ENCODE data around the gene TNFAIP8L3. TPM values are rescaled to one million over a fixed set of nuclear protein-coding genes. Genes with fewer than 3 reads are reported as not detected.
"Not testable (repeated sequence)": the region's sequence is repeated elsewhere in the genome, so short reads cannot be mapped to it uniquely, and the experiment has no call there.

TNFAIP8L3 gene
- total RNA-seq (2014; rRNA removed; shearing (Covaris generic); ENCODE audit: low replicate concordance), result not detected in 2 replicates

DNA sequence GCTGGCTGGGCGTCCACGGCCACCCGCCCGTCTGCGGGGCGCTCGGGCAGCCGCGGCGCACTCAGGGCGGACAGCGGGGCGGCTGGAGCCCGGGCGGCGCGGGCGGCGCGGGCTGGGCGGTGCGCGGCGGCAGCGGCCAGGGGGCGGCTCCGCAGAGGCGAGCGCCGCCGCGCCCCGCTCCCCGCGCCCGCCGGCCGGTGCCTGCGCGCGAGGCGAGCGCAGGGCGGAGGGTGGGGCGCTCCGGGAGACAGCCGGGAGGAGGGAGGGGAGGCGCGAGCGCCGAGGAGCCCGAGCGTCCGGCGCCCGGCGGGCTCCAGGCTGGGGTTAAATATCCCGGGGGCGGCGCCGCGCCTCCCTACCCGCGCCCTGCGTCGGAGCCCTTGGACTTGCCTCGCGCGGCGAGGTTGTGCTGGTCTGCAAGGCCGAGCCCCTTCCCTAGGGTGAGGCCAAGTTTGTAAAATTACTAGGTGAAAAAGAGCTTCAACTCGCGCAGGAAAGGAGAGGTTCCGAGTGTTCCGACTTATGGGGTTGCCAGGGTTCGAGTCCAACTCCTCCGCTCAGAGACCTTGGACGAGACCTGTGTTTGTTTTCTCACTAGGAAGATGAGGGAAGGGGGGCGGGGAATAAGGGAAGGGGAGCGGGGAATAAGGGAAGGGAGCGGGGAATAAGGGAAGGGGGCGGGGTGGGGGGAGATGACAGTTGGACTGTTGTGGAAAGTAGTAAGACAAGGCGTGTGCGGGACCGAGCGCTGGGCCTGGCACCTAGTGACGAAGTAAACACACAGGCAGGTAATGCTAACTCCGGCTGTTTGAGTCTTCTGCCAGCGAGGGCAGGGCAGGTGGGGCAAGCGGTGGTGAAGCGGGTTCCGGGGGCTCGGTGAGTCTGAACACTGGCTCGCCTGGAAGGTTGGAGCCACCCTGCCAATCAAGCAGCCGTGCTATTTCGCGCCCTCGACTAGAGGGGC is at the start of gene TNFAIP8L3:
Gene TNFAIP8L3 (minus strand): TSS at position 301 of the 964 bp plus-strand sequence. CDS start 311 bp downstream, outside the sequence.
- H4K20me1 ChIP-seq (ENCODE audit: insufficient read depth, low read depth, low read length), result no peaks in the 10 kb centered on the region
- no peaks in the 10 kb centered on the region for H3K9me2 ChIP-seq (replicated peaks; ENCODE audit: insufficient read depth, low read length)
- H3K36me3 ChIP-seq (ENCODE audit: insufficient read depth, low read length), result no peaks in the 10 kb centered on the region
- H3K27ac ChIP-seq (ENCODE audit: low read length), result no peak within 1 kb of the TSS
- H2AFZ ChIP-seq (ENCODE audit: low read length), result no peak within 1 kb of the TSS
- no peak within 1 kb of the TSS for H3K4me3 ChIP-seq (ENCODE audit: low read length)
- H3K9ac ChIP-seq (ENCODE audit: low read length), result no peak within 1 kb of the TSS
- no peaks in the 10 kb centered on the region for H3K79me2 ChIP-seq (ENCODE audit: low read length)
- no peak for DNase-seq
- no peaks in the 10 kb centered on the region for H3K4me1 ChIP-seq (ENCODE audit: low read length)
- H3K27me3 ChIP-seq (ENCODE audit: low read length), result no peaks in the 10 kb centered on the region
- H3K4me2 ChIP-seq (ENCODE audit: low read depth, low read length, poor library complexity, severe bottlenecking), result no peak within 1 kb of the TSS
- H3K9me3 ChIP-seq (ENCODE audit: low read length), result no peaks in the 10 kb centered on the region

GRCh38 chr15:51144021-51144532 is 49.4 kb upstream of the TNFAIP8L3 start:
- Histone ChIP-seq H3K36me3 (ENCODE audit: insufficient read depth, low read length) (no peaks in the 10 kb centered on the region), H2AFZ (ENCODE audit: low read length) (no peak overlapping the region), H4K20me1 (ENCODE audit: insufficient read depth, low read depth, low read length) (no peaks in the 10 kb centered on the region), H3K27me3 (ENCODE audit: low read length) (no peaks in the 10 kb centered on the region), H3K9me2 (replicated peaks; ENCODE audit: insufficient read depth, low read length) (no peaks in the 10 kb centered on the region), H3K9me3 (ENCODE audit: low read length) (no peaks in the 10 kb centered on the region), H3K79me2 (ENCODE audit: low read length) (no peaks in the 10 kb centered on the region), H3K4me3 (ENCODE audit: low read length) (no peak overlapping the region), H3K9ac (ENCODE audit: low read length) (no peak overlapping the region), H3K4me1 (ENCODE audit: low read length) (no peaks in the 10 kb centered on the region), H3K4me2 (ENCODE audit: low read depth, low read length, poor library complexity, severe bottlenecking) (no peak overlapping the region), H3K27ac (ENCODE audit: low read length) (no peak overlapping the region)
- no peak for DNase-seq

DNA sequence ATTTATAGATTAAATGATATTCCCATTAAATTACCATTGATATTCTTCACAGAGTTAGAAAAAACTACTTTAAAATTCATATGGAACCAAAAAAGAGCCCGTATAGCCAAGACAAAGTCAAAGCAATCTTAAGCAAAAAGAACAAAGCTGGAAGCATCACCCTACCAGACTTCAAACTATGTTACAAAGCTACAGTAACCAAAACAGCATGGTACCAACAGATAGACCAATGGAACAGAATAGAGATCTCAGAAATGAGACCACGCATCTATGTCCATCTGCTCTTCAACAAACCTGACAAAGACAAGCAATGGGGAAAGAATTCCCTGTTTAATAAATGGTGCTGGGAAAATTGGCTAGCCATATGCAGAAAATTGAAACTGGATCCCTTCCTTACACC is 45.6 kb upstream of the TNFAIP8L3 start:
- not testable (repeated sequence) for H3K79me2 ChIP-seq (ENCODE audit: low read length); H3K4me3 ChIP-seq (ENCODE audit: low read length); H3K27ac ChIP-seq (ENCODE audit: low read length); H3K9me3 ChIP-seq (ENCODE audit: low read length); H3K27me3 ChIP-seq (ENCODE audit: low read length); H3K36me3 ChIP-seq (ENCODE audit: insufficient read depth, low read length); H4K20me1 ChIP-seq (ENCODE audit: insufficient read depth, low read depth, low read length); DNase-seq; H3K9me2 ChIP-seq (replicated peaks; ENCODE audit: insufficient read depth, low read length); H3K4me2 ChIP-seq (ENCODE audit: low read depth, low read length, poor library complexity, severe bottlenecking); H3K9ac ChIP-seq (ENCODE audit: low read length); H3K4me1 ChIP-seq (ENCODE audit: low read length); H2AFZ ChIP-seq (ENCODE audit: low read length)

- no peak for DNase-seq
- no peaks in the 10 kb centered on the region for H3K79me2 ChIP-seq (ENCODE audit: low read length)
Measured at GRCh38 chr15:51139091-51139490, 44.4 kb upstream of the TNFAIP8L3 start.

GRCh38 chr15:51137880-51138430 is 43.2 kb upstream of the TNFAIP8L3 start:
- H3K9me3 ChIP-seq (ENCODE audit: low read length), result no peaks in the 10 kb centered on the region
- H3K27ac ChIP-seq (ENCODE audit: low read length), result no peak overlapping the region
- no peak overlapping the region for H3K4me3 ChIP-seq (ENCODE audit: low read length)
- H4K20me1 ChIP-seq (ENCODE audit: insufficient read depth, low read depth, low read length), result no peaks in the 10 kb centered on the region
- no peak overlapping the region for H2AFZ ChIP-seq (ENCODE audit: low read length)
- no peaks in the 10 kb centered on the region for H3K27me3 ChIP-seq (ENCODE audit: low read length)
- peak; percentile 15 for DNase-seq
- no peaks in the 10 kb centered on the region for H3K79me2 ChIP-seq (ENCODE audit: low read length)
- no peak overlapping the region for H3K9ac ChIP-seq (ENCODE audit: low read length)
- H3K4me1 ChIP-seq (ENCODE audit: low read length), result peaks cover 6% of the 10 kb centered on the region
- no peak overlapping the region for H3K4me2 ChIP-seq (ENCODE audit: low read depth, low read length, poor library complexity, severe bottlenecking)
- H3K9me2 ChIP-seq (replicated peaks; ENCODE audit: insufficient read depth, low read length), result no peaks in the 10 kb centered on the region
- H3K36me3 ChIP-seq (ENCODE audit: insufficient read depth, low read length), result no peaks in the 10 kb centered on the region

More at GRCh38 chr15:51139091-51139490, 44.4 kb upstream of the TNFAIP8L3 start:
- Histone ChIP-seq H3K9ac (ENCODE audit: low read length) (no peak overlapping the region), H3K27me3 (ENCODE audit: low read length) (no peaks in the 10 kb centered on the region), H4K20me1 (ENCODE audit: insufficient read depth, low read depth, low read length) (no peaks in the 10 kb centered on the region), H3K36me3 (ENCODE audit: insufficient read depth, low read length) (no peaks in the 10 kb centered on the region), H3K9me2 (replicated peaks; ENCODE audit: insufficient read depth, low read length) (no peaks in the 10 kb centered on the region), H3K4me3 (ENCODE audit: low read length) (no peak overlapping the region), H3K27ac (ENCODE audit: low read length) (no peak overlapping the region), H2AFZ (ENCODE audit: low read length) (no peak overlapping the region), H3K9me3 (ENCODE audit: low read length) (no peaks in the 10 kb centered on the region), H3K4me2 (ENCODE audit: low read depth, low read length, poor library complexity, severe bottlenecking) (no peak overlapping the region), H3K4me1 (ENCODE audit: low read length) (peaks cover 6% of the 10 kb centered on the region)

DNA sequence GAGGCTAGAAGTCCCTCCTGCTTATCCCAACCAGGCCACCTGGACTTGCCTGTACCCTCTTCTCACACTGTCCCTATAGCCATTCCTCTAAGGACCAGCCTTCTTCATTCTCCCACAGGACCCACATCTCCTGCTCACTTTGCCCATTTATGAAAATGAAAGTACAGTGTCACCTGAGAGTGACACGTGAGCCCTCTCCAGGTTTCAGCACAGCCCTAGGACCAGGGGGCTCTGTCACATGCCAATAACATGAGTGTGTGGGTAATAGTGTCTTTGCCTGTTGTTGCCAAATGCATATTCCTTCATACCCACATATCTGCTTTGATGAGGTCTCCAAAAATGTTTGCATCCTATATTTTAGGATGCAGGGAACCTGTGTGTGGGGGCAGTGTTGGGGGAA is 42.3 kb upstream of the TNFAIP8L3 start:
- Histone ChIP-seq H3K4me1 (ENCODE audit: low read length) (peaks cover 6% of the 10 kb centered on the region), H3K4me2 (ENCODE audit: low read depth, low read length, poor library complexity, severe bottlenecking) (peak overlapping the region; percentile 27), H2AFZ (ENCODE audit: low read length) (no peak overlapping the region), H3K27me3 (ENCODE audit: low read length) (no peaks in the 10 kb centered on the region), H3K9ac (ENCODE audit: low read length) (0 out of 2 replicates have a peak overlapping the region, but pooled peaks have one; percentile 14), H4K20me1 (ENCODE audit: insufficient read depth, low read depth, low read length) (no peaks in the 10 kb centered on the region), H3K27ac (ENCODE audit: low read length) (no peak overlapping the region), H3K79me2 (ENCODE audit: low read length) (no peaks in the 10 kb centered on the region), H3K4me3 (ENCODE audit: low read length) (no peak overlapping the region; the same call in 1 of the 2 replicates), H3K9me3 (ENCODE audit: low read length) (no peaks in the 10 kb centered on the region), H3K9me2 (replicated peaks; ENCODE audit: insufficient read depth, low read length) (no peaks in the 10 kb centered on the region), H3K36me3 (ENCODE audit: insufficient read depth, low read length) (no peaks in the 10 kb centered on the region)
- DNase-seq, result no peak

DNA sequence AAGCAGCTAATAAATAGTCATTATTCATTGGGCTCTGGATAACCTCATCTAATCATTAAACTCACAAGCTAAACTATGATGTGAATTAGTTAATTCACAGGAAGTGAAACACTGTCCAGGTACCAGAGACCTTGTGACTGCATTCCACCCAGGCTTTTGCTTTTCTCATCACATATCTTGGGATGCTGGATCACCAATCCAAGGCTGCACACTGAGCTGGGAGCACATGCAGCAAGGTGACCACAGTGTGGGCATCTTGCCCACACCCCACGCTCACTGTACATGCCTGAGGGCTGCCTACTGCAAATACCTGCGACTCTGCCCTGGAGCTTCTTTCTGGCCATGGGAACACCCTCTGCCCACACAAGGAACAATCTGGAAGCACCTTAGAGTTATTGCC is 40.6 kb upstream of the TNFAIP8L3 start:
- Histone ChIP-seq H3K79me2 (ENCODE audit: low read length) (no peaks in the 10 kb centered on the region), H3K4me1 (ENCODE audit: low read length) (peaks cover 6% of the 10 kb centered on the region), H3K27ac (ENCODE audit: low read length) (no peak overlapping the region), H4K20me1 (ENCODE audit: insufficient read depth, low read depth, low read length) (no peaks in the 10 kb centered on the region), H2AFZ (ENCODE audit: low read length) (no peak overlapping the region), H3K4me3 (ENCODE audit: low read length) (no peak overlapping the region), H3K9me3 (ENCODE audit: low read length) (no peaks in the 10 kb centered on the region), H3K36me3 (ENCODE audit: insufficient read depth, low read length) (no peaks in the 10 kb centered on the region), H3K9ac (ENCODE audit: low read length) (no peak overlapping the region), H3K27me3 (ENCODE audit: low read length) (no peaks in the 10 kb centered on the region), H3K9me2 (replicated peaks; ENCODE audit: insufficient read depth, low read length) (no peaks in the 10 kb centered on the region), H3K4me2 (ENCODE audit: low read depth, low read length, poor library complexity, severe bottlenecking) (no peak overlapping the region)
- peak; percentile 27 for DNase-seq
